Adrenal gland (tissue), 12 donors: ENCODE data around the gene FOXA3. TPM values are rescaled to one million over a fixed set of nuclear protein-coding genes. Genes with fewer than 3 reads are reported as not detected.
A peak's percentile ranks its signal among the peaks of the same experiment; 100 is the strongest.
"Not testable (repeated sequence)": the region's sequence is repeated elsewhere in the genome, so short reads cannot be mapped to it uniquely, and the experiment has no call there.

Experiments
- DNase-seq, 7 donors: peaks; one replicate each; pipeline ENCODE4 v3.0.0-alpha.2; 2019 to 2020
- H3K27ac ChIP-seq, 5 donors: fragments of 200-600 bp; sonication (generic) in 4 of 5; 1 replicate in 3 of 5; 2 replicates in 2 of 5; pipeline versions ENCODE4 v1.5.1 to v1.8.0; 2016 to 2020; ENCODE audit warnings: mild to moderate bottlenecking in 1 of 5
- H3K27me3 ChIP-seq: fragments of 200-600 bp; 2 replicates; pipeline ENCODE4 v1.8.0; 2021
- H3K36me3 ChIP-seq, 2 donors: fragments of 200-600 bp; replicated peaks in 1 of 2; 1 replicate in 1 of 2; 2 replicates in 1 of 2; pipeline versions ENCODE4 v1.5.1 to v1.8.0; 2018 to 2022
- H3K4me1 ChIP-seq, 2 donors: fragments of 200-600 bp; replicated peaks in 1 of 2; 1 replicate in 1 of 2; 2 replicates in 1 of 2; pipeline versions ENCODE4 v1.5.1 to v1.8.0; 2018 to 2021
- H3K4me3 ChIP-seq, 4 donors: fragments of 200-600 bp; sonication (generic) in 3 of 4; one replicate each; pipeline ENCODE4 v1.5.1; 2016 to 2018
- H3K9me3 ChIP-seq, 3 donors: fragments of 200-600 bp; sonication (generic) in 1 of 3; replicated peaks in 1 of 3; 1 replicate in 2 of 3; 2 replicates in 1 of 3; pipeline versions ENCODE4 v1.5.1 to v1.8.0; 2016 to 2021
- POLR2A ChIP-seq, 2 donors: fragments of 450-650 bp; IDR thresholded peaks; one replicate each; pipeline ENCODE4 v1.6.1; 2017; ENCODE audit warnings: antibody characterized with exemption in 2 of 2, mild to moderate bottlenecking in 2 of 2, moderate library complexity in 1 of 2
- WGBS, 4 donors: extraction: QIAGEN DNeasy Blood & Tissue Kit in 2 of 4; methylation state at CpG; one replicate each; pipeline versions ENCODE4 v1.1.5 to v1.1.7; 2013 to 2017; 5-methylcytosine and 5-hydroxymethylcytosine counted together
- intact Hi-C, 2 donors: fragments of 100-400 bp; cut with DNase I; formaldehyde crosslinking; loops; one replicate each; pipeline versions ENCODE4 v1.14.1 to v1.15.0; 2022 to 2023
- polyA plus RNA-seq, 3 donors: library from polyadenylated mRNA; stranded (reverse); fragments of 200-250 nt in 2 of 3; fragments of 350-450 nt in 1 of 3; fragmentation: Illumina TruSeq in 1 of 3; extraction: RNeasy Lipid Tissue Mini Kit (QIAGEN cat#74804) in 1 of 3; gene quantifications; one replicate each; pipeline ENCODE4 v1.2.3, GENCODE V29; 2013 to 2014
- total RNA-seq, 9 donors: library from RNA; depleted of rRNA in 4 of 9; stranded (reverse); fragments of >200 nt in 4 of 9; fragments of 120-200 nt in 1 of 9; fragmentation: NEBNext Ultra II Directional in 1 of 9; extraction: Animal tissue kit (Norgen Biotek cat#: 25700) in 1 of 9; gene quantifications; one replicate each; pipeline versions ENCODE4 v1.1.0 to v1.2.4, GENCODE V29; 2013 to 2023
- TF ChIP-seq, protein P1 (sequence below), 6 experiments: fragments of 450-650 bp in 4 of 6; fragments of 200-600 bp in 2 of 6; sonication (generic) in 1 of 6; IDR thresholded peaks; 1 replicate in 5 of 6; 2 replicates in 1 of 6; pipeline versions ENCODE4 v1.5.1 to v1.8.0; 2016 to 2021; ENCODE audit warnings: antibody characterized with exemption in 6 of 6, mild to moderate bottlenecking in 2 of 6, moderate library complexity in 1 of 6
- donor health status: healthy with polysubstance abuse.
- donor health status: Bipolar disorder and iron deficiency.
- donor health status: DM: yes; HTN: yes; CAD: no.
- donor health status: DM: no; HTN: no; CAD: no.
- donor health status: DM: no; HTN: no; CAD: no.
- donor health status: DM: yes; HTN: yes; CAD: no.

Gene FOXA3
- total and polyA plus RNA-seq, 12 donors: 0.03 to 0.94 TPM; not detected in 10

DNA sequence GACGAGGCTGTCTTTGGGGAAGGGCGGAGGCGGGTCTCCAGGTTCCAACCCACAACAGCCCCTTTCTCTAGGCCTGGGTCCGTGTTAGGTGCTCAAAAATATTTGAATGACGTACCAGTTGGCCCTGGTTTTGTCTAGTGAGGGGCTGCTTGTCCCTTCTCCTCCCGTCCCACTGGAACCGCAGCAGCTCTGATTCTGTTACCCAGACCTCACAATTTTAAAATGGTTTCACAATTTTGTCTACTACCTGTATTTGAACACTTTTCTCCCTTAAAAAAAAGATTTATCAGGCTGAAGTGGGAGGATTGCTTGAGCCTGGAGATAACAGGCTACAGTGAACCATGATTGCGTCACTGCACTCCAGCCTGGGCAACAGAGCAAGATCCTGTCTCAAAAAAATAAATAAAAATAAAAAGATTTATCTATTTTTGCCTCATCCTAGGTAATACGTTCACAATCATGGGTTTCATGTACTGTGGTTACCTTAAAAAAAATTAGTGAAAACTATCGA is 23.1 kb downstream of the FOXA3 start:
- no peaks in the 10 kb centered on the region for H3K27me3 ChIP-seq
- DNase-seq: peak in 1 of 7 donors; percentile 48
- 33 to 45% (median 36%) methylated on average over 6 to 10 of the region's 10 CpGs for WGBS, 4 donors
- peaks cover 0 to 15% of the 10 kb centered on the region in 2 donors for H3K36me3 ChIP-seq
- H3K27ac ChIP-seq: peak overlapping the region; percentile 64 to 92 (median 88)
- H3K4me1 ChIP-seq: peaks cover 4 to 41% of the 10 kb centered on the region in 2 donors
- no peak for TF ChIP-seq POLR2A (IDR thresholded peaks at IDR 0.05)
- TF ChIP-seq, protein P1, sequence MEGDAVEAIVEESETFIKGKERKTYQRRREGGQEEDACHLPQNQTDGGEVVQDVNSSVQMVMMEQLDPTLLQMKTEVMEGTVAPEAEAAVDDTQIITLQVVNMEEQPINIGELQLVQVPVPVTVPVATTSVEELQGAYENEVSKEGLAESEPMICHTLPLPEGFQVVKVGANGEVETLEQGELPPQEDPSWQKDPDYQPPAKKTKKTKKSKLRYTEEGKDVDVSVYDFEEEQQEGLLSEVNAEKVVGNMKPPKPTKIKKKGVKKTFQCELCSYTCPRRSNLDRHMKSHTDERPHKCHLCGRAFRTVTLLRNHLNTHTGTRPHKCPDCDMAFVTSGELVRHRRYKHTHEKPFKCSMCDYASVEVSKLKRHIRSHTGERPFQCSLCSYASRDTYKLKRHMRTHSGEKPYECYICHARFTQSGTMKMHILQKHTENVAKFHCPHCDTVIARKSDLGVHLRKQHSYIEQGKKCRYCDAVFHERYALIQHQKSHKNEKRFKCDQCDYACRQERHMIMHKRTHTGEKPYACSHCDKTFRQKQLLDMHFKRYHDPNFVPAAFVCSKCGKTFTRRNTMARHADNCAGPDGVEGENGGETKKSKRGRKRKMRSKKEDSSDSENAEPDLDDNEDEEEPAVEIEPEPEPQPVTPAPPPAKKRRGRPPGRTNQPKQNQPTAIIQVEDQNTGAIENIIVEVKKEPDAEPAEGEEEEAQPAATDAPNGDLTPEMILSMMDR (IDR thresholded peaks at IDR 0.05): no peak
- intact Hi-C loops: no loop called here
- no peaks in the 10 kb centered on the region for H3K9me3 ChIP-seq
- H3K4me3 ChIP-seq: peak overlapping the region in 2 of 4 donors; percentile 78 to 81

DNA sequence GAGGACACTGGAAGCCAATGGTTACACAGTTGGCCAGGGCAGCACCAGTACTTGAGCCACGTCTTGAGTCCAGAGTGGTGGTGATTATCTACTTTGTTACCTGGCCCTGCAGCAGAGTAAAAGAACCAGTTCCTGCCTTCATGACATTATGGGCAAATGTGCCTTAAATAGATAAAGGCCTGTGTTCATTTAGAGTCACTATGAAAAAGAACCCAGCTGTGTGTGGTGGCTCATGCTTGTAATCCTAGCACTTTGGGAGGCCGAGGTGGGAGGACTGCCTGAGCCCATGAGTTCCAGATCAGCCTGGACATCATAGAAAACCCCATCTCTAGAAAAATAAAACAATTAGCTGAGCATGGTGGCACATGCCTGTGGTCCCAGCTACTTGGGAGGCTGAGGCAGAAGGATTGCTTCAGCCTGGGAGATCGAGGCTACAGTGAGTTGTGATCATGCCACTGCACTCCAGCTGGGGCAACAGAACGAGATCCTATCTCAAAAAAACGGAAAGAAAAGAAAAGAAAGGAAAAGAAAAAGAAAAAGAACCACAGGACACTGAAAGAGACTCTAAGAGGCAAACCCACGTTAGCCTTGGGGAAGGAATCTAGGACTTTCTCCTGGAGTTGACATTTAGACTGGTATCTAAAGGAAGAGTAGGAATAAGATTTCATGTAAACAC is 25.2 kb downstream of the FOXA3 start:
- Histone ChIP-seq H3K27me3 (no peaks in the 10 kb centered on the region), H3K36me3 (peaks cover 0 to 12% of the 10 kb centered on the region in 2 donors), H3K4me3 (no peak overlapping the region), H3K4me1 (peaks cover 0 to 20% of the 10 kb centered on the region in 2 donors), H3K9me3 (no peaks in the 10 kb centered on the region), H3K27ac (no peak overlapping the region)
- intact Hi-C loops: no loop called here
- no peak for TF ChIP-seq POLR2A (IDR thresholded peaks at IDR 0.05)
- TF ChIP-seq, protein P1 (IDR thresholded peaks at IDR 0.05): no peak
- 66 to 73% (median 72%) methylated on average over 6 of the region's 6 CpGs for WGBS, 4 donors
- no peak for DNase-seq

DNA sequence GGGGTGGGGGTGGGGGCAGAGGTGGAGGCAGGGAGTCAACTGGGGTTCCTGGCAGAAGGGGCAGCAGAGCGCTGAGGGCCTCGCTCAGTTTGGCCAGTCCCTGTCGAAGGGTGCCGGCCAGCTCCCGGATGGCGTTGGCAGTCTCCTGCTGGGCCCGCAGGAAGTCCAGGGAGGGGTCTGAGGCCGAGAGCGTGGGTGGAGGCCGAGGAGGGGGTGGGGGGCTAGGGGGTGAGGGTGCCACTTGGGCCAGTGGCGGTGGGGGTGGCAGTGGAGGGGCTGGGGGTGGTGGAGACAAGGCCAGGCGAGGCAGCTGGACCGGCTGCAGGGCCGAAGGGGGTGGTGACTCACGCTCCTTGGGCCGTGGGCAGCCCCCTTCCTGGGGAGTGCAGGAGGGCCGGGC is 26.8 kb downstream of the FOXA3 start:
- H3K27me3 ChIP-seq: no peaks in the 10 kb centered on the region
- no peak overlapping the region for H3K4me3 ChIP-seq
- DNase-seq: no peak
- no peak overlapping the region for H3K27ac ChIP-seq
- no peak for TF ChIP-seq POLR2A (IDR thresholded peaks at IDR 0.05)
- TF ChIP-seq, protein P1 (IDR thresholded peaks at IDR 0.05): no peak
- WGBS, 4 donors: 80 to 85% (median 83%) methylated on average over 6 to 17 of the region's 17 CpGs
- H3K4me1 ChIP-seq: peaks cover 0 to 8% of the 10 kb centered on the region in 2 donors
- no peaks in the 10 kb centered on the region for H3K9me3 ChIP-seq
- intact Hi-C loops: no loop called here
- H3K36me3 ChIP-seq: peaks cover 0 to 21% of the 10 kb centered on the region in 2 donors

DNA sequence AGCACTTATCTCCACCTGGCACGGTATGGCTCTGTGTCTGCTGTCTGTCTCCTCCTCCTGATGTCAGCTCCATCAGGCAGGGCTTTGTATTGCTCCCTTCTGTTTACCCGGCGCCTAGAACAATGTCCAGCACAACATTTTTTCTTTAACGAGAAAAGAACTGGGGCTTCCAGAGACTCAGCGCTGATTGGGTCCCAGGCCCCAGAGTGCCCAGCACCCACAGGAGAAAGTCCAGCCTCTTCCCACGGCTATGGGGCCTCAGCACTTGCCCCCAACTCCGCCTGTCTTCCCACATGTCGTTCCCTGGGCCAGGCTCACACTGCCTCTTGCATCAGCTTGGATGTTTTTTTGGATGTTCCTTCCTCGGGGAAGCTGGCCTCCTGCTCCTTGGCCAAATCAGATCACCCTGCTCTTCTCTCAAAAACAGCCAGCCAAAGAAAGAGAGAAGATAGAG is 31.4 kb downstream of the FOXA3 start:
- Histone ChIP-seq H3K4me1 (peaks cover 5 to 10% of the 10 kb centered on the region in 2 donors), H3K27me3 (no peaks in the 10 kb centered on the region), H3K9me3 (no peaks in the 10 kb centered on the region), H3K27ac (no peak overlapping the region), H3K36me3 (peaks cover 0 to 36% of the 10 kb centered on the region in 2 donors), H3K4me3 (no peak overlapping the region)
- no peak for DNase-seq
- no peak for TF ChIP-seq POLR2A (IDR thresholded peaks at IDR 0.05)
- TF ChIP-seq, protein P1 (IDR thresholded peaks at IDR 0.05): no peak
- WGBS, 4 donors: 83 to 90% (median 88%) methylated on average over 9 of the region's 9 CpGs
- intact Hi-C loops: no loop called here

DNA sequence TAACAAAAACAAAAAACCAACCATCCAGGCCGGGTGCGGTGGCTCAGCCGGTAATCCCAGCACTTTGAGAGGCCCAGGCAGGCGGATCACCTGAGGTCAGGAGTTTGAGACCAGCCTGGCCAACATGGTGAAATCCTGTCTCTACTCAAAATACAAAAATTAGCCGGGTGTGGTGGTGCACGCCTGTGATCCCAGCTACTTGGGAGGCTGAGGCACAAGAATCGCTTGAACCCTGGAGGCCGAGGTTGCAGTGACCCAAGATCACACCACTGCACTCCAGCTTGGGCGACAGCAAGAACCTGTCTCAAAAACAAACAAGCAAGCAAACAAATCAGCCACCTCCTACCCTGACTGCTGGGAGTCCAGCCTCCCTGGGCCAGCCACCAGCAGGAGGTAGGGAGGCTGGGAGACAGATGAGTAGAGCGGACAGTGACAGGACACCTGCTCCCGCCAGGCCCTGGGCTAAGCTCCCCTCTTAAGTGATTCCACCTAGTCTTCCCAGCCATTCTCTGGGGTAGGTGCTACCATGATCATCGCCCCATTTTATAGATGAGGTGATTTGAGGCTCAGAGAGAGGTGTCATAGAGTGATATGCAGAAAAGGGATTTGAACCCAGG is 32.0 kb downstream of the FOXA3 start:
- intact Hi-C loops, H3K9me3 ChIP-seq, DNase-seq, H3K4me3 ChIP-seq, H3K27me3 ChIP-seq, H3K27ac ChIP-seq: not testable (repeated sequence)
- Histone ChIP-seq H3K36me3 (peaks cover 0 to 36% of the 10 kb centered on the region in 2 donors), H3K4me1 (peaks cover 10 to 15% of the 10 kb centered on the region in 2 donors)
- 94 to 96% (median 95%) methylated on average over 10 to 12 of the region's 12 CpGs for WGBS, 4 donors
